ENCODE measurements around the gene PIGU. TPM values are rescaled to one million over a fixed set of nuclear protein-coding genes. Genes with fewer than 3 reads are reported as not detected.

PIGU gene
- total and polyA plus RNA-seq, 2 of the 13 experiments (the other 11 are each of a cell fraction or from before 2014, with no cell fraction given), result 45.5 to 231 TPM

- TF ChIP-seq ZNF281 (CRISPR knock-in tag; IDR thresholded peaks at IDR 0.05; ENCODE audit: borderline replicate concordance), result no peak
- no peak for TF ChIP-seq ZNF720 (CRISPR knock-in tag; IDR thresholded peaks at IDR 0.05)
- peak; percentile 69; the same call in 1 of the 2 replicates for TF ChIP-seq ZNF331 (CRISPR knock-in tag; IDR thresholded peaks at IDR 0.05)
- TF ChIP-seq ZNF275 (CRISPR knock-in tag; IDR thresholded peaks at IDR 0.05; ENCODE audit: borderline replicate concordance), result no peak
- no peak for TF ChIP-seq ZNF407 (CRISPR knock-in tag; IDR thresholded peaks at IDR 0.05; ENCODE audit: not compliant biosample characterization)
- TF ChIP-seq STAT6 (CRISPR knock-in tag; IDR thresholded peaks at IDR 0.05; ENCODE audit: borderline replicate concordance), result no peak
- no peak for TF ChIP-seq HNRNPK (IDR thresholded peaks at IDR 0.05; ENCODE audit: low read depth, low read length, poor library complexity, severe bottlenecking)
- no peak for TF ChIP-seq NR2F2 (IDR thresholded peaks at IDR 0.05; ENCODE audit: borderline replicate concordance, low read depth)
- TF ChIP-seq TFDP2 (CRISPR knock-in tag; IDR thresholded peaks at IDR 0.05), result no peak
- no peak for TF ChIP-seq MYC (CRISPR knock-in tag; IDR thresholded peaks at IDR 0.05; ENCODE audit: borderline replicate concordance)
Observed at GRCh38 chr20:34512266-34512954, 164.5 kb downstream of the PIGU start (continued).
